ENCODE results near the gene ARAP3. TPM values are rescaled to one million over a fixed set of nuclear protein-coding genes. Genes with fewer than 3 reads are reported as not detected.

Gene ARAP3
- polyA plus RNA-seq, 3 donors: 1.2 to 18.2 (median 2.2) TPM

DNA sequence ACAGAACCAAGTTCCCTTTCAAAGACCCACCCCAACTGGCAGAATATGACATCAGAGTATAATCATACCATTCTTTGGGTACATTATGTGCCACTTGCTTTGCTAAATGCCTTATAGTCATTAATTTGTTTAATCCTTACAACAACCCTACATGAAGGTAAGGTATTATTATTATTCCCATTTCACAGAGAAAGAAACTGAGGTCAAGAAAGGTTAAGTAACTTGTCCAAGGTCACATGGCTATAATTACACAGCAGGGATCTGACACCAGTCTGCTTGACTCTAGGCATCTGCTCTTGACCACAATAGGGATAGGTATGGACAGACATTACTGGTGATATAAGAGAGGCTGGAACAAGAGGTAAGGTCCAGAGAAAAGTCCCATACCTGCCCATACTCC lies 32.1 kb downstream of the ARAP3 start:
- intact Hi-C loops (cut with micrococcal nuclease): loop anchor here in 1 of 2 donors (2.0 kb wide), 1 partner anchor 15 kb away; no protein-coding TSS in a partner anchor
- peak overlapping the region; percentile 98 for H3K4me2 ChIP-seq (replicated peaks; ENCODE audit: extremely low read depth, low read length, poor library complexity, severe bottlenecking)

DNA sequence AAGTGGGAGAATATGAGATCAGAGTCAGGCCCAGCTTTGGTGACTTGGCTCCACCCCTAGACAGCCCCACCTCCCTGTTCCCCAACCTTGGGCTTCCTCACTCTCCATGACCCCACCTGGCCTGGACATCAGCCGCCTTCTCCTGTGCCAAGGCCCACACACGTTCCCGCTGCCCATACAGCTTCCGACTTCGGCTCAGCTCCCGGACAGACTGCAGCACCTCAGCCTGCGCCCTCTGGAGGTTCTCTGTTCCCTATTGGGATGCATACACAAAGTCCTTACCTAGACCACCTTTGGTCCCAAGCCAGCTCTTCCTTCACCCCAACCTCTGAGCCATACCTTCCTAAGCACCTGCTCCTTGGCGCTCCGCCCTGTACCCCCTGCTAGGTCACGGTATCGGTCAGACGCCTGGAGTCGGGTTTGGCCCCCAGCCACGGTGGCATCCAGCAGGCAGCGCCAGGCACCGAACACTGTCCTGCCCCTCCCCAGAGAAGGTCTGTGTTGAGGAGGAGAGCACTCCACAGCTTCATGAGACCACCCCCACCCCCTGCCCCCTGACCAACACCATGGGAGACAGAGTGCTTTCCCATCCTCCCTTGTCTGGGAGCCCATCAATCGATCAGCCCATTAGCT lies 32.9 kb downstream of the ARAP3 start:
- Histone ChIP-seq H2AFZ (ENCODE audit: insufficient read depth, low read depth, low read length, poor library complexity, severe bottlenecking) (no peak overlapping the region), H3K4me3 (replicated peaks in 1 of 3; ENCODE audit: low read depth in 2 of 3, low read length in 3 of 3) (no peak overlapping the region), H3K9ac (ENCODE audit: insufficient read depth, low read length, poor library complexity, severe bottlenecking) (no peak overlapping the region), H3K36me3 (replicated peaks in 1 of 2; ENCODE audit: control insufficient read depth in 1 of 2, insufficient read depth in 2 of 2, low read length in 2 of 2) (peaks cover 44 to 59% of the 10 kb centered on the region in 2 donors), H3K27ac (ENCODE audit: low read depth in 1 of 2, low read length in 2 of 2) (no peak overlapping the region), H3K79me2 (ENCODE audit: insufficient read depth, low read length) (no peaks in the 10 kb centered on the region), H3K4me2 (replicated peaks; ENCODE audit: extremely low read depth, low read length, poor library complexity, severe bottlenecking) (no peak overlapping the region), H4K20me1 (ENCODE audit: insufficient read depth, low read length) (no peaks in the 10 kb centered on the region), H3K4me1 (ENCODE audit: control insufficient read depth in 1 of 2, insufficient read depth in 2 of 2, low read length in 2 of 2) (peaks cover 13 to 20% of the 10 kb centered on the region in 2 donors), H3K9me3 (replicated peaks in 1 of 2; ENCODE audit: control insufficient read depth in 1 of 2, insufficient read depth in 1 of 2, low read length in 2 of 2) (no peaks in the 10 kb centered on the region), H3K27me3 (ENCODE audit: control insufficient read depth in 2 of 2, insufficient read depth in 2 of 2, low read length in 2 of 2) (no peaks in the 10 kb centered on the region)
- H3K36me3 Mint-ChIP-seq: peaks cover 58 to 62% of the 10 kb centered on the region in 2 donors
- peaks cover 0 to 2% (median 0%) of the 10 kb centered on the region in 3 donors for H3K27me3 Mint-ChIP-seq (ENCODE audit: low read depth in 3 of 3)
- H3K4me1 Mint-ChIP-seq: peaks cover 27% of the 10 kb centered on the region
- DNase-seq: no peak
- H3K9me3 Mint-ChIP-seq: no peaks in the 10 kb centered on the region
- intact Hi-C loops (cut with micrococcal nuclease): no loop called here
- WGBS (ENCODE audit: insufficient coverage): 96% methylated on average over 10 of the region's 17 CpGs
- TF ChIP-seq, protein P1, sequence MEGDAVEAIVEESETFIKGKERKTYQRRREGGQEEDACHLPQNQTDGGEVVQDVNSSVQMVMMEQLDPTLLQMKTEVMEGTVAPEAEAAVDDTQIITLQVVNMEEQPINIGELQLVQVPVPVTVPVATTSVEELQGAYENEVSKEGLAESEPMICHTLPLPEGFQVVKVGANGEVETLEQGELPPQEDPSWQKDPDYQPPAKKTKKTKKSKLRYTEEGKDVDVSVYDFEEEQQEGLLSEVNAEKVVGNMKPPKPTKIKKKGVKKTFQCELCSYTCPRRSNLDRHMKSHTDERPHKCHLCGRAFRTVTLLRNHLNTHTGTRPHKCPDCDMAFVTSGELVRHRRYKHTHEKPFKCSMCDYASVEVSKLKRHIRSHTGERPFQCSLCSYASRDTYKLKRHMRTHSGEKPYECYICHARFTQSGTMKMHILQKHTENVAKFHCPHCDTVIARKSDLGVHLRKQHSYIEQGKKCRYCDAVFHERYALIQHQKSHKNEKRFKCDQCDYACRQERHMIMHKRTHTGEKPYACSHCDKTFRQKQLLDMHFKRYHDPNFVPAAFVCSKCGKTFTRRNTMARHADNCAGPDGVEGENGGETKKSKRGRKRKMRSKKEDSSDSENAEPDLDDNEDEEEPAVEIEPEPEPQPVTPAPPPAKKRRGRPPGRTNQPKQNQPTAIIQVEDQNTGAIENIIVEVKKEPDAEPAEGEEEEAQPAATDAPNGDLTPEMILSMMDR (IDR thresholded peaks at IDR 0.05): no peak
- H3K27ac Mint-ChIP-seq: peak overlapping the region in 1 of 7 donors; percentile 25
- H3K4me3 Mint-ChIP-seq: no peak overlapping the region

More for the DNA sequence above, 32.1 kb downstream of the ARAP3 start:
- Histone ChIP-seq H3K9me3 (replicated peaks in 1 of 2; ENCODE audit: control insufficient read depth in 1 of 2, insufficient read depth in 1 of 2, low read length in 2 of 2) (no peaks in the 10 kb centered on the region), H3K9ac (ENCODE audit: insufficient read depth, low read length, poor library complexity, severe bottlenecking) (no peak overlapping the region), H4K20me1 (ENCODE audit: insufficient read depth, low read length) (no peaks in the 10 kb centered on the region), H3K79me2 (ENCODE audit: insufficient read depth, low read length) (no peaks in the 10 kb centered on the region), H3K4me1 (ENCODE audit: control insufficient read depth in 1 of 2, insufficient read depth in 2 of 2, low read length in 2 of 2) (peaks cover 13 to 20% of the 10 kb centered on the region in 2 donors), H3K27ac (ENCODE audit: low read depth in 1 of 2, low read length in 2 of 2) (no peak overlapping the region), H3K27me3 (ENCODE audit: control insufficient read depth in 2 of 2, insufficient read depth in 2 of 2, low read length in 2 of 2) (no peaks in the 10 kb centered on the region), H2AFZ (ENCODE audit: insufficient read depth, low read depth, low read length, poor library complexity, severe bottlenecking) (no peak overlapping the region), H3K36me3 (replicated peaks in 1 of 2; ENCODE audit: control insufficient read depth in 1 of 2, insufficient read depth in 2 of 2, low read length in 2 of 2) (peaks cover 38 to 57% of the 10 kb centered on the region in 2 donors), H3K4me3 (replicated peaks in 1 of 3; ENCODE audit: low read depth in 2 of 3, low read length in 3 of 3) (peak overlapping the region in 1 of 3 experiments; percentile 90)
- peaks cover 0 to 2% (median 0%) of the 10 kb centered on the region in 3 donors for H3K27me3 Mint-ChIP-seq (ENCODE audit: low read depth in 3 of 3)
- TF ChIP-seq, protein P1 (IDR thresholded peaks at IDR 0.05): no peak
- peaks cover 0 to 2% (median 0%) of the 10 kb centered on the region in 7 donors for H3K9me3 Mint-ChIP-seq
- peaks cover 56 to 58% of the 10 kb centered on the region in 2 donors for H3K36me3 Mint-ChIP-seq
- H3K27ac Mint-ChIP-seq: no peak overlapping the region
- peak overlapping the region in 1 of 2 donors; percentile 24 for H3K4me3 Mint-ChIP-seq
- no peak for DNase-seq
- peaks cover 27% of the 10 kb centered on the region for H3K4me1 Mint-ChIP-seq
